ENCODE data around the gene PTPN1. TPM values are rescaled to one million over a fixed set of nuclear protein-coding genes. Genes with fewer than 3 reads are reported as not detected.

PTPN1 gene
- total and polyA plus RNA-seq, 2 of the 4 experiments (the other 2 are of a cell fraction), result 31.7 to 37.4 TPM

GRCh38 chr20:50628853-50629669, 118.9 kb downstream of the PTPN1 start:
- BruUV-seq (replicated peaks), result no TSS peak
- no peak overlapping the region for H3K9ac ChIP-seq (ENCODE audit: low read depth, low read length)
- peaks cover 5% of the 10 kb centered on the region; the same call in 1 of the 2 replicates for H3K4me1 ChIP-seq (ENCODE audit: control insufficient read depth, insufficient read depth, low read length)
- H3K56ac ChIP-seq (ENCODE audit: extremely low read depth, insufficient read depth, low read length), result no peak overlapping the region
- no peak overlapping the region for H3K27ac ChIP-seq (ENCODE audit: insufficient read depth, low read length)
- H3K4ac ChIP-seq (ENCODE audit: low read depth, low read length), result no peak overlapping the region
- no peak overlapping the region for H4K5ac ChIP-seq (ENCODE audit: low read depth, low read length)
- H2BK20ac ChIP-seq (ENCODE audit: low read depth, low read length), result no peak overlapping the region
- H4K20me1 ChIP-seq (ENCODE audit: insufficient read depth, low read length), result no peaks in the 10 kb centered on the region
- no peak overlapping the region for H4K8ac ChIP-seq (ENCODE audit: low read depth in 2 of 2, low read length in 2 of 2)
- no peak for DNase-seq
- intact Hi-C loops (cut with micrococcal nuclease), result no loop called here
- H2AFZ ChIP-seq (replicated peaks; ENCODE audit: low read length, poor library complexity), result peak overlapping the region; percentile 21
- ChIA-PET POLR2A (ENCODE audit: unreplicated experiment) (no interaction called here), CTCF (no interaction called here)
- H3K36me3 ChIP-seq (ENCODE audit: control insufficient read depth, insufficient read depth, low read length), result no peaks in the 10 kb centered on the region
- peak overlapping the region; percentile 65 for H2AK9ac ChIP-seq (replicated peaks; ENCODE audit: low read depth, low read length, poor library complexity)
- H3K9me3 ChIP-seq (ENCODE audit: control insufficient read depth, insufficient read depth, low read length), result no peaks in the 10 kb centered on the region
- in situ Hi-C loops (cut with MboI; ENCODE audit: low sequenced_read_pairs), result no loop called here
- WGBS, 2 experiments (ENCODE audit: extremely low coverage in 2 of 2, insufficient read length in 1 of 2), result 89% methylated on average over 10 of the region's 16 CpGs; no CpG with 5 or more reads in 1 of the 2 experiments
- H3K4me2 ChIP-seq (ENCODE audit: low read depth, low read length), result no peak overlapping the region
- no peak for ATAC-seq (ENCODE audit: low read depth)
- H2BK120ac ChIP-seq (ENCODE audit: low read depth, low read length), result peak overlapping the region; percentile 29; the same call in 1 of the 2 replicates
- H3K9me1 ChIP-seq (ENCODE audit: insufficient read depth, low read length), result peaks cover under 1% of the 10 kb centered on the region
- H2BK5ac ChIP-seq (ENCODE audit: low read depth, low read length, poor library complexity, severe bottlenecking), result peak overlapping the region; percentile 19
- peak overlapping the region; percentile 37; the same call in 1 of the 2 replicates for H4K91ac ChIP-seq (ENCODE audit: insufficient read depth, low read depth, low read length)
- dilution Hi-C loops (cut with HindIII; ENCODE audit: low sequenced_read_pairs, unreplicated experiment), result no loop called here
- peak overlapping the region; percentile 74 for H2AK5ac ChIP-seq (ENCODE audit: low read depth, low read length)
- peaks cover 4 to 26% of the 10 kb centered on the region in 2 experiments; a peak in 2 of 4 replicates for H3K79me1 ChIP-seq (ENCODE audit: low read depth in 1 of 2, low read length in 2 of 2)
- 0 out of 3 replicates have a peak overlapping the region, but pooled peaks have one; percentile 48 for H2BK15ac ChIP-seq (ENCODE audit: low read depth, low read length)
- no peak overlapping the region for H3K23ac ChIP-seq (ENCODE audit: low read depth, low read length)
- no peak overlapping the region for H3K4me3 ChIP-seq (ENCODE audit: insufficient read depth, low read depth, low read length)
- no peak overlapping the region for H3K18ac ChIP-seq (ENCODE audit: low read depth, low read length)
- no peak overlapping the region for H3K14ac ChIP-seq (replicated peaks; ENCODE audit: low read depth, low read length)
- no peaks in the 10 kb centered on the region for H3K27me3 ChIP-seq (ENCODE audit: control insufficient read depth, insufficient read depth, low read length)
- no peak for TF ChIP-seq BHLHE40 (IDR thresholded peaks at IDR 0.05; ENCODE audit: low read depth, low read length)
- no peak for TF ChIP-seq ELK1 (IDR thresholded peaks at IDR 0.05; ENCODE audit: borderline replicate concordance, low read depth, low read length)
- no peak for TF ChIP-seq RAD21 (IDR thresholded peaks at IDR 0.05; ENCODE audit: low read length)
- TF ChIP-seq USF2 (IDR thresholded peaks at IDR 0.05; ENCODE audit: low read depth, low read length), result no peak
- no peak for TF ChIP-seq CTCF (conservative IDR thresholded peaks at IDR 0.05; ENCODE audit: low read depth, low read length)
- no peak for TF ChIP-seq RCOR1 (IDR thresholded peaks at IDR 0.05; ENCODE audit: insufficient replicate concordance, low read length)
- no peak for TF ChIP-seq NFE2L2 (IDR thresholded peaks at IDR 0.05; ENCODE audit: low read depth, low read length)
- no peak for TF ChIP-seq RFX5 (IDR thresholded peaks at IDR 0.05; ENCODE audit: low read depth, low read length)
- no peak for TF ChIP-seq POLR2A (IDR thresholded peaks at IDR 0.05; ENCODE audit: low read depth, low read length)
- no peak for TF ChIP-seq MAFK (IDR thresholded peaks at IDR 0.05; ENCODE audit: low read depth, low read length)
- TF ChIP-seq MXI1 (IDR thresholded peaks at IDR 0.05; ENCODE audit: borderline replicate concordance, low read depth, low read length), result no peak
- TF ChIP-seq FOS (IDR thresholded peaks at IDR 0.05; ENCODE audit: low read depth, low read length), result no peak
- no peak for TF ChIP-seq CHD1 (IDR thresholded peaks at IDR 0.05; ENCODE audit: low read depth, low read length)
- TF ChIP-seq CEBPB (IDR thresholded peaks at IDR 0.05; ENCODE audit: low read depth, low read length), result no peak
- no peak for TF ChIP-seq MAZ (IDR thresholded peaks at IDR 0.05; ENCODE audit: borderline replicate concordance, low read depth, low read length)
